GM12878 (cell line): ENCODE results near the gene NRP1. TPM values are rescaled to one million over a fixed set of nuclear protein-coding genes. Genes with fewer than 3 reads are reported as not detected.
A peak's percentile ranks its signal among the peaks of the same experiment; 100 is the strongest.

Source experiments
- ATAC-seq: fragments of 200-7000 bp; cut with Tn5 transposase; 3 replicates; pipeline ENCODE4 v1.9.1; 2020; ENCODE audit warnings: mild to moderate bottlenecking, moderate library complexity
- BruUV-seq: library from RNA; stranded (reverse); fragments of 400-500 nt; replicated peaks from 2 replicates; lab custom pipeline; 2021; lab: Mats Ljungman, UMichigan
- CTCF ChIA-PET: fragments of 300-600 bp; sonication (Branson Sonifier 250); formaldehyde crosslinking; extraction: SDS; loops from one replicate; lab custom pipeline; 2021; ENCODE audit warnings: inconsistent platforms; lab: Yijun Ruan, JAX
- POLR2A ChIA-PET: fragments of 350-600 bp; formaldehyde crosslinking; extraction: SDS; loops from one replicate; lab custom pipeline; 2021; ENCODE audit warnings: inconsistent platforms; lab: Charles Lee
- RAD21 ChIA-PET: fragments of 300-600 bp; sonication (Branson Sonifier 250); formaldehyde crosslinking; loops from one replicate; lab custom pipeline; 2023; ENCODE audit warnings: antibody characterized with exemption; ENCODE audit not compliant: unreplicated experiment; lab: Charles Lee
- SMC1A ChIA-PET: fragments of 300-600 bp; sonication (Branson Sonifier 250); formaldehyde crosslinking; loops from one replicate; lab custom pipeline; 2023; ENCODE audit not compliant: unreplicated experiment, uncharacterized antibody; lab: Charles Lee
- DNase-seq: peaks from one replicate; pipeline ENCODE4 v3.0.0-alpha.2; 2011; ENCODE audit warnings: low read depth, low spot score
- FAIRE-seq: peaks from 3 replicates; lab custom pipeline; 2011; peaks lifted over from hg19 to GRCh38; lab: Jason Lieb, UNC
- H2AFZ ChIP-seq: 2 replicates; pipeline ENCODE4 v1.6.0; 2011; ENCODE audit warnings: low read depth, low read length, control low read depth; ENCODE audit not compliant: control insufficient read depth
- H3K27ac ChIP-seq: 2 replicates; pipeline ENCODE4 v1.5.1; 2011; ENCODE audit warnings: control low read depth; ENCODE audit not compliant: control insufficient read depth, insufficient read depth
- H3K27me3 ChIP-seq, 2 experiments: replicated peaks in 1 of 2; 2 replicates each; pipeline versions ENCODE4 v1.6.0 to v1.6.1; 2011; ENCODE audit warnings: low read length in 1 of 2; ENCODE audit not compliant: control insufficient read depth in 2 of 2, insufficient read depth in 2 of 2
- H3K36me3 ChIP-seq, 2 experiments: 2 replicates each; pipeline ENCODE4 v1.5.1; 2011; ENCODE audit warnings: low read length in 1 of 2; ENCODE audit not compliant: control insufficient read depth in 2 of 2, insufficient read depth in 2 of 2
- H3K4me1 ChIP-seq: 2 replicates; pipeline ENCODE4 v1.6.1; 2011; ENCODE audit warnings: mild to moderate bottlenecking, low read length, moderate library complexity, mixed read lengths; ENCODE audit not compliant: control insufficient read depth, insufficient read depth
- H3K4me2 ChIP-seq: 2 replicates; pipeline ENCODE4 v1.6.0; 2011; ENCODE audit warnings: control low read depth; ENCODE audit not compliant: control insufficient read depth, insufficient read depth
- H3K4me3 ChIP-seq: fragments of 200-600 bp; sonication (generic); 2 replicates; pipeline ENCODE4 v1.5.1; 2016
- H3K79me2 ChIP-seq: 2 replicates; pipeline ENCODE4 v1.6.0; 2011; ENCODE audit warnings: low read length; ENCODE audit not compliant: control insufficient read depth, insufficient read depth
- H3K9ac ChIP-seq: 2 replicates; pipeline ENCODE4 v1.8.0; 2011; ENCODE audit warnings: low read length, control low read depth, mixed read lengths; ENCODE audit not compliant: control insufficient read depth, insufficient read depth
- H3K9me3 ChIP-seq: replicated peaks from 3 replicates; pipeline ENCODE4 v1.5.1; 2011; ENCODE audit warnings: mild to moderate bottlenecking, low read length; ENCODE audit not compliant: control insufficient read depth, insufficient read depth
- H4K20me1 ChIP-seq: 2 replicates; pipeline ENCODE4 v1.6.0; 2011; ENCODE audit not compliant: control insufficient read depth, insufficient read depth
- CTCF ChIP-seq, 3 experiments: IDR thresholded peaks in 2 of 3; conservative IDR thresholded peaks in 1 of 3; 2 replicates each; pipeline ENCODE4 v1.5.1; 2011; ENCODE audit warnings: low read depth in 3 of 3, low read length in 3 of 3, mild to moderate bottlenecking in 3 of 3, control low read depth in 2 of 3, moderate library complexity in 2 of 3, inconsistent platforms in 1 of 3, mixed read lengths in 1 of 3; ENCODE audit not compliant: control insufficient read depth in 2 of 3, insufficient read depth in 1 of 3; ENCODE audit errors: extremely low read depth in 1 of 3
- GATAD2B ChIP-seq: fragments of 450-650 bp; conservative IDR thresholded peaks from 2 replicates; pipeline ENCODE4 v1.6.1; 2017; ENCODE audit warnings: low read depth, mild to moderate bottlenecking, moderate library complexity
- MYB ChIP-seq: fragments of 150-350 bp; IDR thresholded peaks from 2 replicates; pipeline ENCODE4 v1.6.1; 2014; ENCODE audit warnings: mild to moderate bottlenecking, low read depth, low read length, borderline replicate concordance
- NBN ChIP-seq: fragments of 450-650 bp; IDR thresholded peaks from 2 replicates; pipeline ENCODE4 v1.6.1; 2016
- RAD21 ChIP-seq: IDR thresholded peaks from 2 replicates; pipeline ENCODE4 v1.6.1; 2011; ENCODE audit warnings: mild to moderate bottlenecking, low read depth, low read length, moderate library complexity; ENCODE audit not compliant: insufficient read depth
- SMC3 ChIP-seq: IDR thresholded peaks from 2 replicates; pipeline ENCODE4 v1.6.1; 2011; ENCODE audit warnings: low read length, improper control_type of control experiment, borderline replicate concordance
- SP1 ChIP-seq: IDR thresholded peaks from one replicate; pipeline ENCODE4 v1.6.1; 2011; ENCODE audit warnings: low read depth, low read length
- WGBS: methylation state at CpG from one replicate; pipeline ENCODE4 v1.1.6; 2016; ENCODE audit warnings: low lambda C conversion rate; ENCODE audit not compliant: insufficient replicate concordance, insufficient coverage; ENCODE audit errors: missing lambda C conversion rate; 5-methylcytosine and 5-hydroxymethylcytosine counted together
- in situ Hi-C: fragments of 300-500 bp; cut with MboI; formaldehyde crosslinking; loops from 9 replicates; pipeline ENCODE4 v1.14.3; 2018; ENCODE audit warnings: mixed read lengths
- intact Hi-C: fragments of 100-400 bp; cut with micrococcal nuclease; formaldehyde crosslinking; loops from one replicate; pipeline ENCODE4 v1.14.2; 2022; ENCODE audit not compliant: unreplicated experiment
- polyA plus RNA-seq, 11 experiments: library from polyadenylated mRNA; depleted of rRNA in 4 of 11; unstranded in 6 of 11; stranded (reverse) in 5 of 11; fragments of >200 nt; fragmentation: Nextera tagmentation in 4 of 11; fragmentation: Illumina TruSeq in 1 of 11; extraction: Ambion mirVana in 4 of 11; extraction: Trizol in 1 of 11; gene quantifications; 1 replicate in 1 of 11; 2 replicates in 10 of 11; pipeline versions ENCODE4 v1.2.1 to v1.2.3, GENCODE V29; 2011 to 2016; ENCODE audit warnings: inconsistent platforms in 2 of 11, missing spikeins in 2 of 11, low read depth in 1 of 11
- total RNA-seq, 4 experiments: library from RNA; depleted of rRNA in 3 of 4; stranded (reverse); fragments of >200 nt in 3 of 4; fragmentation: Illumina TruSeq in 1 of 4; extraction: Trizol in 1 of 4; gene quantifications; 2 replicates each; pipeline versions ENCODE4 v1.2.1 to v1.2.3, GENCODE V29; 2013 to 2021
- TF ChIP-seq, protein P1 (sequence below): fragments of 450-650 bp; IDR thresholded peaks from 2 replicates; pipeline ENCODE4 v1.6.1; 2018; ENCODE audit warnings: borderline replicate concordance, mild to moderate bottlenecking; ENCODE audit not compliant: partially characterized antibody

NRP1 gene
- total and polyA plus RNA-seq, 10 of the 15 experiments (the other 5 are each of a cell fraction or from before 2014, with no cell fraction given) = 0.11 to 12.1 (median 0.52) TPM

- TF ChIP-seq NBN = no peak
- TF ChIP-seq SMC3 = peak; percentile 57
- TF ChIP-seq, protein P1, sequence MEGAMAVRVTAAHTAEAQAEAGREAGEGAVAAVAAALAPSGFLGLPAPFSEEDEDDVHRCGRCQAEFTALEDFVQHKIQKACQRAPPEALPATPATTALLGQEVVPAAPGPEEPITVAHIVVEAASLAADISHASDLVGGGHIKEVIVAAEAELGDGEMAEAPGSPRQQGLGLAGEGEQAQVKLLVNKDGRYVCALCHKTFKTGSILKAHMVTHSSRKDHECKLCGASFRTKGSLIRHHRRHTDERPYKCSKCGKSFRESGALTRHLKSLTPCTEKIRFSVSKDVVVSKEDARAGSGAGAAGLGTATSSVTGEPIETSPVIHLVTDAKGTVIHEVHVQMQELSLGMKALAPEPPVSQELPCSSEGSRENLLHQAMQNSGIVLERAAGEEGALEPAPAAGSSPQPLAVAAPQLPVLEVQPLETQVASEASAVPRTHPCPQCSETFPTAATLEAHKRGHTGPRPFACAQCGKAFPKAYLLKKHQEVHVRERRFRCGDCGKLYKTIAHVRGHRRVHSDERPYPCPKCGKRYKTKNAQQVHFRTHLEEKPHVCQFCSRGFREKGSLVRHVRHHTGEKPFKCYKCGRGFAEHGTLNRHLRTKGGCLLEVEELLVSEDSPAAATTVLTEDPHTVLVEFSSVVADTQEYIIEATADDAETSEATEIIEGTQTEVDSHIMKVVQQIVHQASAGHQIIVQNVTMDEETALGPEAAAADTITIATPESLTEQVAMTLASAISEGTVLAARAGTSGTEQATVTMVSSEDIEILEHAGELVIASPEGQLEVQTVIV = no peak
- TF ChIP-seq CTCF (IDR thresholded peaks at IDR 0.05 in 2 of 3, conservative IDR thresholded peaks at IDR 0.05 in 1 of 3; ENCODE audit: control insufficient read depth in 2 of 3, extremely low read depth in 1 of 3, insufficient read depth in 1 of 3, low read depth in 3 of 3, low read length in 3 of 3) = peak; percentile 44 to 67 (median 54); a peak in 5 of 6 replicates
- no peak for TF ChIP-seq SP1
- TF ChIP-seq MYB = no peak
- no peak for TF ChIP-seq GATAD2B
- peak; percentile 62 for TF ChIP-seq RAD21
- Histone ChIP-seq H3K4me2 (no peak overlapping the region), H3K4me3 (no peak overlapping the region), H3K9ac (no peak overlapping the region), H3K4me1 (no peaks in the 10 kb centered on the region), H3K79me2 (no peaks in the 10 kb centered on the region), H3K27me3 (no peaks in the 10 kb centered on the region), H3K27ac (no peak overlapping the region), H4K20me1 (no peaks in the 10 kb centered on the region), H2AFZ (no peak overlapping the region), H3K36me3 (no peaks in the 10 kb centered on the region), H3K9me3 (no peaks in the 10 kb centered on the region)
- 37% methylated on average over 10 of the region's 10 CpGs for WGBS
- intact Hi-C loops (loop anchor here (5.0 kb wide), 1 partner anchor 359 kb away; no protein-coding TSS in a partner anchor), in situ Hi-C loops (loop anchor here (10.0 kb wide), 1 partner anchor 361 kb away; no protein-coding TSS in a partner anchor)
- DNase-seq (no peak), FAIRE-seq (no peak), ATAC-seq (peak; percentile 85)
- BruUV-seq = no TSS peak
- POLR2A ChIA-PET = no interaction called here
- CTCF ChIA-PET = interaction anchor here (0.9 to 1.3 kb wide), 3 partner anchors 13 to 118 kb away, joined by 3 to 4 read pairs (median 3); no protein-coding TSS in a partner anchor
- SMC1A ChIA-PET = interaction anchor here (1.0 to 1.2 kb wide), 2 partner anchors 40 to 147 kb away, joined by 3 read pairs; no protein-coding TSS in a partner anchor
- RAD21 ChIA-PET = interaction anchor here (0.7 kb wide), 1 partner anchor 147 kb away, joined by 3 read pairs; no protein-coding TSS in a partner anchor
Measured at GRCh38 chr10:33155720-33156638, 178.5 kb downstream of the NRP1 start.
